Measurements from ENCODE around the gene TRIM54.
A peak's percentile ranks its signal among the peaks of the same experiment; 100 is the strongest.

Gene TRIM54

GRCh38 chr2:27356056-27356381 is 73.8 kb downstream of the TRIM54 start:
- DNase-seq (ENCODE audit: low read depth, low spot score) = peak; percentile 79

GRCh38 chr2:27356382-27357181 is 74.4 kb downstream of the TRIM54 start, which contains the start of gene GTF3C2:
Gene GTF3C2 (minus strand): TSS chr2:27356764. CDS start chr2:27343554, 13,210 bp downstream.
- DNase-seq (ENCODE audit: low read depth, low spot score) = peak; percentile 99

Measured in ELF-1 (cell line).